ENCODE measurements around the gene ZNF618. TPM values are rescaled to one million over a fixed set of nuclear protein-coding genes. Genes with fewer than 3 reads are reported as not detected.

Gene ZNF618
- total and polyA plus RNA-seq, 2 experiments from 2014 or later, result 2.3 to 5.1 TPM

DNA sequence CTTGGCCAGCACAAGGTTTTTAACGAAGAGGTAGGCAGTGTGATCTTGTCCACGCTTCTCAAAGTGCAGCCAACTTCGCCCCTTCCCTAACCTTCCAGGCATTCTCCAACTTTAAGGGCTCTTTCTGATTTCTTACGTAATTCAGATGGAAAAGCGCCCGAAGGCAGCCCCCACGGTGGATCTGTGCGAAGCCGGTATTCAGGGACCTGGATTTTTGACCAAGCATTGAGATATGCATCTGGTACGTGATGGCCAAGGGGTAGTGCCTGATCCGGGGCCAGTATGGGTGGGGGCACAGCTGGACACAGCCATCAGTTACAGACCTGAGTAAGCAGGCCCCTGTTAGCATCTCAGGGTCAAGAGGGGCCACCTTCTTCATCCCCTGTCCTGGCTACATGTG lies 122.0 kb downstream of the ZNF618 start:
- TF ChIP-seq EZH2 (IDR thresholded peaks at IDR 0.05; ENCODE audit: insufficient read depth, poor library complexity, severe bottlenecking) (no peak), EZH2phosphoT487 (IDR thresholded peaks at IDR 0.05; ENCODE audit: insufficient read depth, low read depth) (no peak)
- in situ Hi-C loops (cut with MboI), result no loop called here
- 97 to 98% methylated on average over 11 of the region's 11 CpGs for WGBS, 2 experiments (ENCODE audit: low coverage in 1 of 2, low lambda C conversion rate in 2 of 2, missing lambda C conversion rate in 2 of 2)

GRCh38 chr9:113998525-113999255 lies 122.6 kb downstream of the ZNF618 start:
- no peak overlapping the region for H3K9ac ChIP-seq
- no peaks in the 10 kb centered on the region for H3K27me3 ChIP-seq (replicated peaks; ENCODE audit: insufficient read depth)
- TF ChIP-seq EZH2phosphoT487 (IDR thresholded peaks at IDR 0.05; ENCODE audit: insufficient read depth, low read depth), result no peak
- TF ChIP-seq EZH2 (IDR thresholded peaks at IDR 0.05; ENCODE audit: insufficient read depth, poor library complexity, severe bottlenecking), result no peak
- H3K27ac ChIP-seq, result no peak overlapping the region
- no peak overlapping the region for H2AFZ ChIP-seq
- H3K4me3 ChIP-seq, result no peak overlapping the region
- no peaks in the 10 kb centered on the region for H3K36me3 ChIP-seq (ENCODE audit: low read depth)
- no peak overlapping the region for H3K4me2 ChIP-seq (ENCODE audit: unreplicated experiment)
- peaks cover 14% of the 10 kb centered on the region; the same call in 1 of the 2 replicates for H3K4me1 ChIP-seq (ENCODE audit: insufficient read depth)
- no peaks in the 10 kb centered on the region for H3K79me2 ChIP-seq (ENCODE audit: insufficient read depth)
- no peaks in the 10 kb centered on the region for H3K9me2 ChIP-seq (ENCODE audit: insufficient read depth)
- no peaks in the 10 kb centered on the region for H3K9me3 ChIP-seq (ENCODE audit: low read depth)
- 92 to 93% methylated on average over 16 of the region's 16 CpGs for WGBS, 2 experiments (ENCODE audit: low coverage in 1 of 2, low lambda C conversion rate in 2 of 2, missing lambda C conversion rate in 2 of 2)
- in situ Hi-C loops (cut with MboI), result no loop called here
- peak; percentile 21 for DNase-seq
- no peaks in the 10 kb centered on the region for H3F3A ChIP-seq (ENCODE audit: insufficient read depth)
- no peaks in the 10 kb centered on the region for H4K20me1 ChIP-seq (ENCODE audit: insufficient read depth)

More for the DNA sequence above, 122.0 kb downstream of the ZNF618 start:
- H3K36me3 ChIP-seq (ENCODE audit: low read depth), result no peaks in the 10 kb centered on the region
- peaks cover 15% of the 10 kb centered on the region; the same call in 1 of the 2 replicates for H3K4me1 ChIP-seq (ENCODE audit: insufficient read depth)
- no peaks in the 10 kb centered on the region for H3K79me2 ChIP-seq (ENCODE audit: insufficient read depth)
- DNase-seq, result no peak
- H3K9ac ChIP-seq, result no peak overlapping the region
- H3K4me2 ChIP-seq (ENCODE audit: unreplicated experiment), result no peak overlapping the region
- no peaks in the 10 kb centered on the region for H3K9me3 ChIP-seq (ENCODE audit: low read depth)
- no peaks in the 10 kb centered on the region for H4K20me1 ChIP-seq (ENCODE audit: insufficient read depth)
- no peaks in the 10 kb centered on the region for H3F3A ChIP-seq (ENCODE audit: insufficient read depth)
- H3K9me2 ChIP-seq (ENCODE audit: insufficient read depth), result no peaks in the 10 kb centered on the region
- H3K27ac ChIP-seq, result no peak overlapping the region
- H2AFZ ChIP-seq, result no peak overlapping the region
- H3K4me3 ChIP-seq, result no peak overlapping the region
- no peaks in the 10 kb centered on the region for H3K27me3 ChIP-seq (replicated peaks; ENCODE audit: insufficient read depth)

DNA sequence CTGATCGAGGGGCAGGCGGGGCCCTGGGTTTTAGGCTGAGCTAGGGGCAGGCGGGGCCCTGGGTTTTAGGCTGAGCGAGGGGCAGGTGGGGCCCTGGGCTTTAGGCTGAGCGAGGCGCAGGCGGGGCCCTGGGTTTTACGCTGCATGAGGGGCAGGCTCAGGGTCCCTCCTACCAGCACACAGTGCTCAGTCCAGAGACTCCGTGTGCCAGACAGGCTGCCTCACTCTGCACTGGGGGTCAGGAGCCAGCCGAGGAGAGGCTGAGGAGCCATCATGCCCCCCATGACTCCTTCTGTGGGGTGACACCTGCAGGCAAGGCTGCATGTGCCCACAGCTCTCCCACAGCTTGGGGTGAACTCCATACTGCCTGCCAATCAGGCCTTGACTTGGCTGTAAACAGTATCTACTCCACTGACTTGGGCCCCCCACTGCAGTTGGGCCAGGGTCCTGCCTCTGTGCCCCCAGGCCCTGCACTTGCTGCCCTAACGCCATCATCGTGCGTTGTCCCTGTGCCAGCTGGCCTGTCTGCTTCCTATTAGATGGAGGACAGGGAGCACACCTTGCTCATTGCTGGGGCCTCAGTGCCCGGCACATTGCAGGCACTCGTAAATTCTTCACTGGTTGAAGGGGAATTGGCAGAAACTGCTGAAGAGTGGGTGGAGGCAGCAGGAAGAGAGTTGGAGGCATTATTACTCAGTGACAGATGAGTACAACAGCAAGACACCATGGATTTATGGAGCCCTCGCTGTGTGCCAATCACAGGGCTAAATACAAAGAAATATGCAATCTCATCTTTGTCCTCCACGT lies 123.3 kb downstream of the ZNF618 start:
- 55 to 77% methylated on average over 8 to 17 of the region's 17 CpGs for WGBS, 2 experiments (ENCODE audit: low coverage in 1 of 2, low lambda C conversion rate in 2 of 2, missing lambda C conversion rate in 2 of 2)

GRCh38 chr9:114000063-114000454 lies 124.0 kb downstream of the ZNF618 start:
- H3K27ac ChIP-seq, result no peak overlapping the region
- H3F3A ChIP-seq (ENCODE audit: insufficient read depth), result no peaks in the 10 kb centered on the region
- no peak overlapping the region for H3K9ac ChIP-seq
- TF ChIP-seq EZH2 (IDR thresholded peaks at IDR 0.05; ENCODE audit: insufficient read depth, poor library complexity, severe bottlenecking), result no peak
- TF ChIP-seq EZH2phosphoT487 (IDR thresholded peaks at IDR 0.05; ENCODE audit: insufficient read depth, low read depth), result no peak
- no peaks in the 10 kb centered on the region for H3K9me2 ChIP-seq (ENCODE audit: insufficient read depth)
- no peak overlapping the region for H2AFZ ChIP-seq
- no peaks in the 10 kb centered on the region for H3K9me3 ChIP-seq (ENCODE audit: low read depth)
- peaks cover 7% of the 10 kb centered on the region; the same call in 1 of the 2 replicates for H3K4me1 ChIP-seq (ENCODE audit: insufficient read depth)
- in situ Hi-C loops (cut with MboI), result no loop called here
- no peak overlapping the region for H3K4me3 ChIP-seq
- no peaks in the 10 kb centered on the region for H3K79me2 ChIP-seq (ENCODE audit: insufficient read depth)
- no peaks in the 10 kb centered on the region for H3K27me3 ChIP-seq (replicated peaks; ENCODE audit: insufficient read depth)
- H4K20me1 ChIP-seq (ENCODE audit: insufficient read depth), result no peaks in the 10 kb centered on the region
- 89 to 91% methylated on average over 13 of the region's 13 CpGs for WGBS, 2 experiments (ENCODE audit: low coverage in 1 of 2, low lambda C conversion rate in 2 of 2, missing lambda C conversion rate in 2 of 2)
- DNase-seq, result no peak
- H3K4me2 ChIP-seq (ENCODE audit: unreplicated experiment), result no peak overlapping the region
- no peaks in the 10 kb centered on the region for H3K36me3 ChIP-seq (ENCODE audit: low read depth)

More for the DNA sequence above, 123.3 kb downstream of the ZNF618 start:
- H3K27me3 ChIP-seq (replicated peaks; ENCODE audit: insufficient read depth), result no peaks in the 10 kb centered on the region
- no peak overlapping the region for H2AFZ ChIP-seq
- H4K20me1 ChIP-seq (ENCODE audit: insufficient read depth), result no peaks in the 10 kb centered on the region
- H3K79me2 ChIP-seq (ENCODE audit: insufficient read depth), result no peaks in the 10 kb centered on the region
- peaks cover 7% of the 10 kb centered on the region; the same call in 1 of the 2 replicates for H3K4me1 ChIP-seq (ENCODE audit: insufficient read depth)
- no peaks in the 10 kb centered on the region for H3F3A ChIP-seq (ENCODE audit: insufficient read depth)
- no peaks in the 10 kb centered on the region for H3K9me3 ChIP-seq (ENCODE audit: low read depth)
- H3K9me2 ChIP-seq (ENCODE audit: insufficient read depth), result no peaks in the 10 kb centered on the region
- no peak overlapping the region for H3K27ac ChIP-seq
- no peak overlapping the region for H3K4me2 ChIP-seq (ENCODE audit: unreplicated experiment)
- DNase-seq, result peak; percentile 24
- in situ Hi-C loops (cut with MboI), result no loop called here
- no peak for TF ChIP-seq EZH2phosphoT487 (IDR thresholded peaks at IDR 0.05; ENCODE audit: insufficient read depth, low read depth)
- no peak for TF ChIP-seq EZH2 (IDR thresholded peaks at IDR 0.05; ENCODE audit: insufficient read depth, poor library complexity, severe bottlenecking)
- no peak overlapping the region for H3K4me3 ChIP-seq
- H3K9ac ChIP-seq, result no peak overlapping the region
- no peaks in the 10 kb centered on the region for H3K36me3 ChIP-seq (ENCODE audit: low read depth)
